Measurements from ENCODE around the gene DPP10.

GRCh38 chr2:114805195-114805594, 362.8 kb downstream of the DPP10 start:
- TF ChIP-seq KDM4B (CRISPR knock-in tag; IDR thresholded peaks at IDR 0.05) (no peak), KDM1A (CRISPR knock-in tag; IDR thresholded peaks at IDR 0.05) (no peak), ZNF598 (CRISPR knock-in tag; IDR thresholded peaks at IDR 0.05; ENCODE audit: borderline replicate concordance) (no peak), RAD21 (CRISPR knock-in tag; IDR thresholded peaks at IDR 0.05) (no peak), NR3C1 (CRISPR knock-in tag; IDR thresholded peaks at IDR 0.05) (no peak), SRF (IDR thresholded peaks at IDR 0.05; ENCODE audit: low read depth, low read length) (no peak), ZNF414 (CRISPR knock-in tag; IDR thresholded peaks at IDR 0.05) (no peak), POLR2A (IDR thresholded peaks at IDR 0.05; ENCODE audit: insufficient read depth in 1 of 2, low read depth in 2 of 2, low read length in 2 of 2) (no peak)

Measured in HepG2 (cell line).